T-helper 1 cell treated with Interleukin-12 subunit alpha and Interleukin-12 subunit beta and Interleukin-4 antibody, amounts not matched to agents 30 μg/mL and 1 μg/mL, for 36 hours (primary cell): ENCODE results near the gene CELF2.

Experiments
- H3K27ac Mint-ChIP-seq: one replicate; pipeline ENCODE4 v1.8.0; 2021; ENCODE audit warnings: mild to moderate bottlenecking, mixed read lengths
- H3K27me3 Mint-ChIP-seq: one replicate; pipeline ENCODE4 v1.8.0; 2021; ENCODE audit warnings: low read depth, mixed read lengths
- H3K36me3 Mint-ChIP-seq: one replicate; pipeline ENCODE4 v1.8.0; 2021; ENCODE audit warnings: low read depth, mixed read lengths
- H3K4me1 Mint-ChIP-seq: one replicate; pipeline ENCODE4 v1.8.0; 2021; ENCODE audit warnings: low read depth, mixed read lengths
- H3K4me3 Mint-ChIP-seq: one replicate; pipeline ENCODE4 v1.8.0; 2021; ENCODE audit warnings: mild to moderate bottlenecking, moderate library complexity, mixed read lengths
- H3K9me3 Mint-ChIP-seq: one replicate; pipeline ENCODE4 v1.8.0; 2021; ENCODE audit warnings: mixed read lengths

Gene CELF2

DNA sequence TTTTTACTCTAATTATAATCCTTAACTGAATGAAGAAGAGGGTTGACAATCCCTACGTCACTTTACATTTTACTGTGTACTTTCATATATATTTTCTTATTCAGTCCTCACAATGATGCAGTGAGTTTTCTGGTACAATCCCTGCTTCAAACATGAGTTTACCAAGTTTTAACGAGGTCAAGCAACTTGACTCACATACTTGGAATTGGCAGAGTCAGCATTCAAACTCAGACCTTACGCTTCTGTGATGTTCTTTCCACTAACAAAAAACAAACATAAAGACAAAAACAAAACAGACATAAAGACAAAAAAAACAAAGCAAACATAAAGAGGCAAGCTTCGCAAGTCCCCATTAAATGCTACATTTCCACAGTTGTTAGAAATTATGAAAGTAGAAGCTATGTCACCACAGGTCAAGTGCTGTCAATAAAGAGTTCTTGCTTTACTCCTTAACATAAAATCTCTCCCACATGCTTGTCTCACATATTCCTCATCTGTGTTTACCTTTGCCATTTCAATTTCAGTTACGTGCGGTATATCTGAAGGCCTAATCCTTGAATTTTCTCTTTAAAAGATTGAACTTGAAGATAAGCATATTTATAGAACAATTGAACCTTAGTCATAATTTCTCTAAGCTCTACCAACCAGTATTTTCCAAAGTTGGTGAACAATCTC lies 217.3 kb downstream of the CELF2 start:
- peaks cover 77% of the 10 kb centered on the region for H3K4me1 Mint-ChIP-seq
- no peaks in the 10 kb centered on the region for H3K9me3 Mint-ChIP-seq
- peak overlapping the region; percentile 41 for H3K4me3 Mint-ChIP-seq
- no peaks in the 10 kb centered on the region for H3K27me3 Mint-ChIP-seq
- peaks cover 62% of the 10 kb centered on the region for H3K36me3 Mint-ChIP-seq
- peak overlapping the region; percentile 80 for H3K27ac Mint-ChIP-seq

DNA sequence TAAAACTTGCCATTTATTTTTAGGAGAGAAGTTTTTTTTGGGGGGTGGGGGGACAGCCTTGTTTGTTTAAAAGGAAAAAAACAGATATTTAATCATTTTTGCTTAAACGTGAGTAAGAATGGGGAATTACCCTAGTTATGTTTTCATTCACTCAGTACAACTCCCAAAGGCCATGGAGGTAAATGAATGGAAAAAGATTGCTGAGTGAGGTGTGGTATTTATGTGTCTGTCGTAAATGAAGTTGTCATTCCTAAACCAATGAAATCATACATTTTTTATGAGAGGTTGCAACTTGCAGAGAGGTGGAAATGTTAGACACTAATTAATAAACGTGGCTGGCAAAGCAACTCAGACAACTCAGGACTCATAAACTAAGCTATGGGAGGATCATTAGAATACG lies 218.1 kb downstream of the CELF2 start:
- H3K9me3 Mint-ChIP-seq: no peaks in the 10 kb centered on the region
- no peaks in the 10 kb centered on the region for H3K27me3 Mint-ChIP-seq
- peaks cover 58% of the 10 kb centered on the region for H3K36me3 Mint-ChIP-seq
- peak overlapping the region; percentile 41 for H3K4me3 Mint-ChIP-seq
- H3K4me1 Mint-ChIP-seq: peaks cover 80% of the 10 kb centered on the region
- H3K27ac Mint-ChIP-seq: peak overlapping the region; percentile 80

GRCh38 chr10:11236234-11236633 lies 218.6 kb downstream of the CELF2 start:
- peak overlapping the region; percentile 80 for H3K27ac Mint-ChIP-seq
- peaks cover 55% of the 10 kb centered on the region for H3K36me3 Mint-ChIP-seq
- peak overlapping the region; percentile 36 for H3K4me3 Mint-ChIP-seq
- no peaks in the 10 kb centered on the region for H3K27me3 Mint-ChIP-seq
- peaks cover 78% of the 10 kb centered on the region for H3K4me1 Mint-ChIP-seq
- no peaks in the 10 kb centered on the region for H3K9me3 Mint-ChIP-seq

DNA sequence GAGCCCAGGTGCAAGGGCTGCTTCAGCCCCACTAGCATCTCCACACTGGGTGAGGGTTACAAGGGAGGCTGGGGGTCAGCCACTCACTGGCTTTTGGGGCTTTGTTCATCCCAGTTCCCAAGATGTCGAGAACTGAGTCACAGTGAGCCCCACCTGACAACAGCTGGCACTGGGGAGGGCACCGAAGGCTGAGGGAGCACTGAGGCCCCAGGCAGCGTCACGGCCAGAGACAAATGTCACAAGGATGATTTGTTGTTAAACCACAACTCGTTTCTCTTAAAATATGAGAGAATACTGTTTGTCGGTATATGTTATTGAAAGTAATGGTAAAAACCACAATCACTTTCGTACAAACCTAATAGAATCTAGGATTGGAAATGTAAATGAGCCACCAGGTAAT lies 219.9 kb downstream of the CELF2 start:
- Mint-ChIP-seq H3K36me3 (peaks cover 54% of the 10 kb centered on the region), H3K27ac (no peak overlapping the region), H3K27me3 (no peaks in the 10 kb centered on the region), H3K4me1 (peaks cover 83% of the 10 kb centered on the region), H3K9me3 (no peaks in the 10 kb centered on the region), H3K4me3 (no peak overlapping the region)

DNA sequence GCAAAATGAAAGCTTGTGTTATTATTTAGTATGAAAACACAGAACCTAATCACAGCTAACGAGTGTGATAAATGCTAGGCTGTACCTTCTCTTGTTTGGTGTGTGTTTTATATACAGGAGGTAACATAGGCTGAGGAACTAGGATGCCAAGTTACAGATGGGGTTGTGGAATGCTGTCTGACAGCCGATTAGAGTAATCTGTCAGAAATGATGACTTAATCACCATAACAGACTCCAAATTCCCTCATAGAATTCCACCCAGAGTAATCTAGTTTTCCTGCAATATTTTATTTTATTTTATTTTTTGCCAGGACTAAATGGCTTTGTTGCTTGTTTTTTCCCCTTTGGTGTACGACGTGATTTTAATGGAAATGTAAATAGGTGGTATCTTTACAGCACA lies 221.2 kb downstream of the CELF2 start:
- Mint-ChIP-seq H3K4me1 (peaks cover 81% of the 10 kb centered on the region), H3K4me3 (no peak overlapping the region), H3K9me3 (no peaks in the 10 kb centered on the region), H3K27me3 (no peaks in the 10 kb centered on the region), H3K36me3 (peaks cover 51% of the 10 kb centered on the region), H3K27ac (no peak overlapping the region)

DNA sequence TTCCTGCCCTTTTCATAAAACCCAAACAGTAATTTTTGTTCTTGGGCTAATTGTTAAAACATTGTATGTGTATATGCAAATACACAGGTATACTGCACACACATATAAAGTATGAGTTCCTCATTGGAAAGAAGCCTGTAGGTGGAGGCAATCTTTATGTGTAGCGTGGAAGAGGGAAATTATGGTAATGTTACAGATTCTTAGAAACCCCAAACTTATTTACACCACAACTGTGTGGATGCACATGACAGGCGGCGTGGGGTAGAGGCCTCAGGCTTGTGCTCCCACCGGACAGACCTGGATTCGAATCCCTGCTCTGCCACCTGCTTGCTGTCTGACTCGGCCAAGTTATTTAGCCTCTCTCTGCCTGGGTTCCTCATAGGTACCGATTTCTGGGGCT lies 223.0 kb downstream of the CELF2 start:
- Mint-ChIP-seq H3K27ac (no peak overlapping the region), H3K27me3 (no peaks in the 10 kb centered on the region), H3K9me3 (no peaks in the 10 kb centered on the region), H3K36me3 (peaks cover 41% of the 10 kb centered on the region), H3K4me3 (no peak overlapping the region), H3K4me1 (peaks cover 68% of the 10 kb centered on the region)

DNA sequence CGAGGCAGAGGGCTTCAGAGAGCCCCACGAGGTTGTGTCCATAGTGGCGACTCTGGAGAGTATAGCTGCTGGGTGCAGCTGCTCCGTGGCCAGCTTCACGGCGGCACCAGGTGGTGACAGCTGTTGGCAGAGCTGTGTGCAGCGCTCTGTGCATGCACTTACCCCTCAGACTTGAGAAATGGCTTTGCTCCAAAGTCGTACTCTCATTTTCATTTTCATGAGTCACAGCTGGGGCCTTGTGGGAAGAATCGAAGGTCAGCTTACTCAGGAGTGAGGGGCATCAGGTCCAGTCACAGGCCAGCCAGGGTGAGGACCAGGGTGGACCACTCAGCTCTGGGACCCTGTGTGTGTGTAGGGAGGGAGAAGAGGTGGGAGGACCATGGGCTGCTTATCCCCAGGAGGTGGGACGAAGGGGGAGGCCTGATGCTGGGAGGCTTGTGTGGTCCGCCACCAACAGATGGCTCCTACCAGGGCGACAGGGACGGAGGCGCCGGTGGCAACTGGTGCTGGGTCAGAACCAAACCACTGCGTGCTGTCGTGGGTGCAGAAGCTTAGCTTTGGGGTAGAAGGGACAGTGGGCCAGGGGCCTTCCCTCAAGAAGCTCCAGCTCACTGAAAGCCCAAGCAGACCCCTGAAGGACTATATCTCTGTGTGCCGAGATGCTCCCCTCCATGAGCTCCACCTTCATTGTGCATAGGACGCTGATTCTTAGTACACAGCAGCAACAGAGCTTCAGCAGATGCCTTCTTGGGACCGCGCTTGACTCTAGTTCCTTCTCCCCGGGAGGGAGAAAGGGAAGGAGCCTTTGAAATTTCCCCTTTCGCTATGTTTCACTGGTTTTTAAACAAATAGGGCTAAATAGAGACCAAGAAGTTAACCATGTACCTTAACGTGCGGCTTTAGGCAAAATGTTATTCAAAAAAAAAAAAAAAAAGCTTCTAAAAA lies 225.0 kb downstream of the CELF2 start:
- H3K36me3 Mint-ChIP-seq: peaks cover 28% of the 10 kb centered on the region
- no peaks in the 10 kb centered on the region for H3K9me3 Mint-ChIP-seq
- H3K4me1 Mint-ChIP-seq: peaks cover 51% of the 10 kb centered on the region
- H3K4me3 Mint-ChIP-seq: no peak overlapping the region
- H3K27me3 Mint-ChIP-seq: no peaks in the 10 kb centered on the region
- peak overlapping the region; percentile 18 for H3K27ac Mint-ChIP-seq

- peak overlapping the region; percentile 71 for H3K27ac Mint-ChIP-seq
- H3K36me3 Mint-ChIP-seq: peaks cover 25% of the 10 kb centered on the region
- peaks cover 46% of the 10 kb centered on the region for H3K4me1 Mint-ChIP-seq
- H3K27me3 Mint-ChIP-seq: no peaks in the 10 kb centered on the region
- H3K9me3 Mint-ChIP-seq: no peaks in the 10 kb centered on the region
- H3K4me3 Mint-ChIP-seq: no peak overlapping the region
Observed at GRCh38 chr10:11243425-11244222, 226.0 kb downstream of the CELF2 start.

GRCh38 chr10:11245095-11245479 lies 227.4 kb downstream of the CELF2 start:
- Mint-ChIP-seq H3K27ac (no peak overlapping the region), H3K9me3 (no peaks in the 10 kb centered on the region), H3K4me3 (no peak overlapping the region), H3K36me3 (peaks cover 24% of the 10 kb centered on the region), H3K4me1 (peaks cover 42% of the 10 kb centered on the region), H3K27me3 (no peaks in the 10 kb centered on the region)

- H3K9me3 Mint-ChIP-seq: no peaks in the 10 kb centered on the region
- H3K4me1 Mint-ChIP-seq: peaks cover 38% of the 10 kb centered on the region
- no peaks in the 10 kb centered on the region for H3K27me3 Mint-ChIP-seq
Observed at GRCh38 chr10:11245510-11245909, 227.8 kb downstream of the CELF2 start.

GRCh38 chr10:11245981-11246590 lies 228.4 kb downstream of the CELF2 start:
- Mint-ChIP-seq H3K4me3 (no peak overlapping the region), H3K9me3 (no peaks in the 10 kb centered on the region), H3K36me3 (peaks cover 26% of the 10 kb centered on the region), H3K27ac (no peak overlapping the region), H3K27me3 (no peaks in the 10 kb centered on the region), H3K4me1 (peaks cover 32% of the 10 kb centered on the region)

More at GRCh38 chr10:11245510-11245909, 227.8 kb downstream of the CELF2 start:
- Mint-ChIP-seq H3K27ac (no peak overlapping the region), H3K36me3 (peaks cover 26% of the 10 kb centered on the region), H3K4me3 (no peak overlapping the region)

GRCh38 chr10:11246752-11247467 lies 229.2 kb downstream of the CELF2 start:
- H3K4me3 Mint-ChIP-seq: no peak overlapping the region
- H3K27ac Mint-ChIP-seq: no peak overlapping the region
- no peaks in the 10 kb centered on the region for H3K27me3 Mint-ChIP-seq
- H3K9me3 Mint-ChIP-seq: no peaks in the 10 kb centered on the region
- H3K4me1 Mint-ChIP-seq: peaks cover 28% of the 10 kb centered on the region
- H3K36me3 Mint-ChIP-seq: peaks cover 26% of the 10 kb centered on the region

DNA sequence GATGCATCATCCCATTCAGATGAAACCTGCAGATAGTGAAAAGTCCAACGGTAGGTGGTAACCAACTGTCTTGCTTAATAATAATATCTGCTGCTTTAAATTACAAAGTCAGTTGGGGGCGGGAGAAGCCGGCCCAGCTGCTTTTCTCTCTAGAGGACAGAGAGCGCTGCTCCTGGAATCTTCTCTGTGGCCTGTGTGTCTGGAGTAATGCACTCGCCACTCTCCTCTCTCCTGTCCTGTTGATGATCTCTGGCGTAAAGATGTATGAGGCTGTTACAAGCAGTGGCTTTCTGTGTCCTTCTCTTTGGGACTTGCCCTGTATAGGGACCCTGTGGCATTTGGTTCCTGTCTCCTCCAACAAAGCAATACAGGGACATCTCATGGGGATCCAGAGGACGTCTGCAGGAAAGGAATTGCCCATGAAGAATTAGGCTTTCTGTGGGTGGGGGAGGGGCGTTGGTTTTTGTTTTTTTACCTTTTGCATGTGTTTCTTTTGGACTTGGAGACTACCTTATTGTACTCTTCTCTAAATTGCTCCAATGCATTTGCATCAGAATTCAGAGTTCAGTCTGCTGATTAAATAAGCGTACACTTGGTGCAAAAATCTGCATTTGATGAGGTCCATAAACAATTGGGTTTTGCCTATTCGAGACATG lies 231.6 kb downstream of the CELF2 start:
- Mint-ChIP-seq H3K4me3 (no peak overlapping the region), H3K27ac (no peak overlapping the region), H3K27me3 (no peaks in the 10 kb centered on the region), H3K9me3 (no peaks in the 10 kb centered on the region), H3K4me1 (peaks cover 14% of the 10 kb centered on the region), H3K36me3 (peaks cover 17% of the 10 kb centered on the region)
